ENCODE results near the gene S100A9. TPM values are rescaled to one million over a fixed set of nuclear protein-coding genes. Genes with fewer than 3 reads are reported as not detected.
"Not testable (repeated sequence)": the region's sequence is repeated elsewhere in the genome, so short reads cannot be mapped to it uniquely, and the experiment has no call there.

Gene S100A9
- total RNA-seq, result 34,355 TPM

DNA sequence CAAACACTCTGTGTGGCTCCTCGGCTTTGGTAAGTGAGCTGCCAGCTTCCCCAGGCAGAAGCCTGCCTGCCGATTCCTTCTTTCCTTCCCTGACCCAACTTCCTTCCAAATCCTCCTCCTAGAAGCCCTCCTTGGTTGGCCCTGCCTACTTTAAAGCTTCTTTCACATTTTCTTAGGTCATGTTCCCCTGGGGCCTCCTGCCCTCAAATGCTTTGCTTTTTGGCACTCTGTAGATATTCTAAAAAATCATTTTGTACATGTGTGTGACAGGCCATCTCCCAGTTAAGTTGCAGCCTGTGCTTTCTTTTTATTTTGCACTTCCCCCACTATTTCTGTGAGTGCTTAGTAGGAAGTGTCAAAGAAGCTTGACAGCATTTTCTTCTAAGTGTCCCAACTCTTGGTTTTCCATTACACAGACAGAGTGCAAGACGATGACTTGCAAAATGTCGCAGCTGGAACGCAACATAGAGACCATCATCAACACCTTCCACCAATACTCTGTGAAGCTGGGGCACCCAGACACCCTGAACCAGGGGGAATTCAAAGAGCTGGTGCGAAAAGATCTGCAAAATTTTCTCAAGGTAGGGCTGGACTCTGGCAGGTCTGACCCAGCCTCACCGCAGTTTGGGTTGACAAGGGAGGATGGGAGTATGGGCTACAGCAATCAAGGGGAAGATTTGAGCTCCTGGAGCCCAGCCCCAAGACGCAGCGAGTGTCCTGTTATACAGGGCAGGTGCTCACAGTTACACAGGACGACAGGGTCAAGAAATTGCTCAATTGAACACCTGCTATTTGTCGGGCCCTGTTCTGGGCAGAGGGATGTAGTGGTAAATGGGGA is at the start of gene S100A9:
Gene S100A9 (plus strand): TSS at position 2 of the 838 bp plus-strand sequence. CDS start 430 bp downstream, at position 432.
- ATAC-seq, result no peak

- ATAC-seq, result no peak
These were observed 49.1 kb upstream of the S100A9 start for GRCh38 chr1:153308540-153308939.

GRCh38 chr1:153309441-153309840 is 48.2 kb upstream of the S100A9 start:
- ATAC-seq, result no peak

DNA sequence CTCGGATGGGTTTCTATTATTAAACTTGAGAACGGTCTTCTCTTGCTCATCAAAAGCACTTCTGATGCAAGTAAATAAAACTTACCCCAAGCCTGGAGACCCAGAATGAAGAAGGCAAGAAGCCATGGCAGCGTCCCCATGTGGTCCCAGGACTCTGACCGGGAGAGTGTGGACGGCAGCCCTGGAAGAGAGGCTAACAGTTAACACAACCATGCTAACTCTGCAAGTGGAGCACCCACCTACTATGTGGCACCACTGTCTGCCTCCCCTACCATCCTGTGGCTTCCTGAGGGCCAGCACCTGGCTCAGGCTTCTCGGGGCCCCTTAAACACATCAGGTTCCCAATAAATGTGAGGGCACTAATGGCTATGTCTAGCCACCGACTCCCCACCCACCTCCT is 47.1 kb upstream of the S100A9 start:
- ATAC-seq, result no peak

DNA sequence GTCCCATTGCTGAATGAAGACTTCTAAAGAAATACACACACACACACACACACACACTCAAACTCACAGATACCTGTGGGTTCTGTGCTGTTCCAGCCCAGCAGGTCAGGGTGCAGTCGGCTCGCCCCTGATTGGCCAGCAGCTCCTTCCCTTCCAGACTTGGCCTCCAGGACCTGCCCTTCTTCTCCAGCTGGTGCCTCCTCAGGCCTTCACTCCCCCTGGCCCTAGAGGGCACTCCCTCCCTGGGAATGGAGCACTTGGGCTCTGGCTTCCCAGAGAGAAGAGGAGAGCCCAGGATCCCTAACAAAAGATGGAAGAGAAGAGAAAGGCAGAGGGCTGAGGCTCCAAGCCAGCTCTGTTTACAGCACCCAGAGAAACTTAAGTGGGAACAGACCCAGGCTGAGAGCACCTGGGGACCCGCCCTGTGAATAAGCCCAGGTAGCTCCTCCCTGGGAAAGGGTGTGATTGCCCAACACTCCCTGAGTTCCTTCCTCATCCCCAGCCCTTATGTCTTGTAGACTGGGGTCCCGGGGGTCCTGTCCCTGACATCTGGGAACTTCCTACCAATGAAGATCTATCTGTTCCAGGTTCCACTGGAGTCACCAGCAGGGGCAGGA is 45.0 kb upstream of the S100A9 start, which contains the start of gene PGLYRP3:
Gene PGLYRP3 (minus strand): TSS at position 383 of the 617 bp plus-strand sequence. CDS start 2,287 bp downstream, outside the sequence.
- peak; percentile 96 for ATAC-seq

GRCh38 chr1:153313288-153313687 is 44.4 kb upstream of the S100A9 start:
- no peak for ATAC-seq

- ATAC-seq, result not testable (repeated sequence)
These were observed 43.3 kb upstream of the S100A9 start for GRCh38 chr1:153314388-153314787.

DNA sequence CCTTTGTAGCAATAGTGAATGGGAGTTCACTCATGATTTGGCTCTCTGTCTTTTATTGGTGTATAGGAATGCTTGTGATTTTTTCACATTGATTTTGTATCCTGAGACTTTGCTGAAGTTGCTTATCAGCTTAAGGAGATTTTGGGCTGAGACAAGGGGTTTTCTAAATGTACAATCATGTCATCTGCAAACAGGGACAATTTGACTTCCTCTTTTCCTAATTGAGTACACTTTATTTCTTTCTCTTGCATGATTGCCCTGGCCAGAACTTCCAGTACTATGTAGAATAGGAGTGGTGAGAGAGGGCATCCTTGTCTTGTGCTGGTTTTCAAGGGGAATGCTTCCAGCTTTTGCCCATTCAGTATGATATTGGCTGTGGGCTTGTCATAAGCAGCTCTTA is 41.6 kb upstream of the S100A9 start:
- ATAC-seq, result not testable (repeated sequence)

DNA sequence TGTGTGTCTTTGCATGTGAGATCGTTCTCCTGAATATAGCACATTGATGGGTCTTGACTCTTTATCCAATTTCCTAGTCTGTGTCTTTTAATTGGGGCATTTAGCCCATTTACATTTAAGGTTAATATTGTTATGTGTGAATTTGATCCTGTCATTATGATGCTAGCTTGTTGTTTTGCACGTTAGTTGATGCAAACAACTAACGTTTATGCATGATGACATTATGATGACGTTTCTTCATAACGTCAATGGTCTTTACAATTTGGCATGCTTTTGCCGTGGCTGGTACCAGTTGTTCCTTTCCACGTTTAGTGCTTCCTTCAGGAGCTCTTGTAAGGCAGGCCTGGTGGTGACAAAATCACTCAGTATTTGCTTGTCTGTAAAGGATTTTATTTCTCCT is 39.5 kb upstream of the S100A9 start:
- not testable (repeated sequence) for ATAC-seq

DNA sequence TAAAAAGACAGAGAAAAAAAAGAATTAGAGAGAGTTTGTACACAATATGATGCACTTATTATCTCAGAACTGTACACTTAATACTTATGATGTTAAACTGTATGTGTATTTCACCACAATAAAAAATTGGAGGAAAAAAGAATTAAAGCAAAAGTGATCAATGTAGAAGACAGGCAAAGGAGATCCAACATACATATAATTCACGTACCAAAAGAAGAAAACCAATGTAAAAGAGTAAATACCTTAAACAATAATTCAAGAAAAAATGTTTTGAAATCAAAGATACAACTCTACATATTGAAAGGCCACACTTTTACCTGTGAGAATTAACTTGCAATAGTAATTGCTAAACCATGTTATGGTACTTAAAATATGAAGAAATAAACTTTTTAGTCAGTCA is 35.1 kb upstream of the S100A9 start:
- ATAC-seq, result no peak

DNA sequence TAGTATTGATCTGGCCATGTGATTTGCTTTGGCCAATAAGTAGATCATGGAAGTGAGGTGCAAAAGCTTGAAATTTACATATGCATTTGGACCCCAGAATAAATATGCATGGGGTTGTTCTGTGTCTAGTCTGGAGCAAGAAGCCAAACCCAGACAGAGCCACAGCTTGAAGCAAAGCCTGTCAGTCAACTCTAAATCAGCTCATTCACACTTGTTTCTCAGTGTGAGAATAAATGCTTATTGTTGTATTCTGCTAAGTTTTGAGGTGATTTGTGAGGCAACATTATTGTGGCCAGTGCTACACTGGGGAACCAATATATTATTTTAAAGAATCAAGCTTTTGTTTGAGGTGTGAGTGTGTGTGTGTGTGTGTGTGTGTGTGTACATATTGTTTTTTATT is 32.7 kb upstream of the S100A9 start:
- ATAC-seq, result no peak

- ATAC-seq, result no peak
These were observed 23.8 kb upstream of the S100A9 start for GRCh38 chr1:153333902-153334301.

GRCh38 chr1:153336650-153337049 is 21.0 kb upstream of the S100A9 start:
- no peak for ATAC-seq

DNA sequence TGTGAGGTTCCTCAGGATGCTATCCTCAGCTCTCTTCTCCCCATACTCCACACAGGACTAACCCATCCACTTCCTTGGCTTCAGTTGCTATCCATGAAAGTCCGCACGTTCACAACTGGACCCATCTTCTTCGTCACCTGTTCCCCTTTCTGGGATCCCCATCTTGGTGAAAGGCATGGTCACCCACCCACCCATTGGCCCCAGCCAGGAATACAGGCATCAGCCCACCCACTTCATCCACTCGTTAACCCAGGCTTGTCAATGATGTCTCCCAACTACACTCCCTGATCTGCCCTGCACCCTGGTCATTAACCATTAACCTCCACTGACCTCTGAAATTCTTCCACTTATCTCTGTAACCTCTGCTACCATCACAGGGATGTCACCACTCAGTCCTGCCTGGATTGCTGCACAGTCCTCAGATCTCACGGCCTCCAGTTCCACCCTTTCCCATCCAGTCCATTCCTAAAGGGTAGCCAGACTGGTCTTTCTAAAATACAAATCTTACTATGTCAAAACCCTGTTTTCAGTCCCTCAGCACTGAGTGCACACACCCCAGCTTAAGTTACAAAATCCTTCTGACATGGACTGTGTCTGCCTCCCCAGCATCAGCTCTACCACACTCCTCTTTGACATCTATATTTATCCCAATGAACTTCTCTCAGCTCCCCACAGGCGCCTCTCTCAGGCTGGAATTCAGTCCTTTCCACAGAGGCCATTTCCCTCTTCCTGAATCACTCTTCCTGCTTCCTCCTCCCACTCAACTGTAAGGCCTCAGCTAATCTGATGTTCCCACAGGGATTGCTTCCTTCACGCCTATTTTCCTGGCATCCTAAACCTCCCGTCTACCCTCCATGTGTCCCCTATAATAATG is 19.4 kb upstream of the S100A9 start:
- no peak for ATAC-seq

- no peak for ATAC-seq
These were observed 17.9 kb upstream of the S100A9 start for GRCh38 chr1:153339802-153340201.

DNA sequence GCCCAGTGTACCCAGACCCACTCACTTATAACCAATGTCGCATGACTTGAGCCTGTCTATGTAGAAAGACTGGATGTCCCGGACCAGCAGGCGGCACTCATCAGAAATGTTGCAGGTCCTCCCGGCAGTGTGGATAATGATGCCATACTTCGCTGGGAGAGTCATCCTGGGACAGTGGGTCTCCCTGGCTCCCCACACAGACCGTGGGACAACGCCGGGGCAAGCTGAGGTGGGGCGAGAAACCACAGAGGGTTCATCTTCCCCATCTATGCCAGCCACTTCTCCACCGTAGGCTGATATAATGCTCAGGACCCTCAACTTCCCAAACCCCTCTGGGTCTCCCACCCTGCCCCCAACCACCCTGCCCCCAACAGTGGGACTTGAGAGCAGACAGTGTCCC is 17.3 kb upstream of the S100A9 start:
- ATAC-seq, result no peak

DNA sequence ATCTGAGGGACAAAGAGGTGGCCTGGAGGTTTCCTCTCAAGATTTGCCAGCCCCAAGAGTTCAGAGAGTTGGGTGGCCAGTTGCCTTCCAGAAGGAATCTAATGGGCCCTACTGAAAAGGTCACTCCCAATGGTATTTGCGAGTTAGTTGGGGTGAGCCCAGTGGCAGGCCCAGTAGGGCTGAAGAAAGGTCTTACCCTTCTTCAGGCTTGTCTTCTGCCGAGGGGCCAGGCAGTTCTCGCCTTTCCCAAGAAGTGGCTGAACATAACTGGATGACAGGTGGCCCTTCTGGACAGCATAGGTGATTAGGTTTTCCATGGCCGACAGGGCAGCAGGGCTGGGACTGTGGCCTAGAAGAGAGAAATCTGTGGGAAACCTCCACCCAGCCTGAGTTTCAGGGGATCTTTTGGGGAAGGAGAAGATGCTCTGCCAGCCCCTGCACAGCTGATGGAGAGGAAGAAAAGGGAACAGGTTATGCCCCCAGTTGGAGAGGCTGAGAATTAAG is 16.2 kb upstream of the S100A9 start:
- no peak for ATAC-seq

- ATAC-seq, result no peak
These were observed 15.5 kb upstream of the S100A9 start for GRCh38 chr1:153342178-153342577.

DNA sequence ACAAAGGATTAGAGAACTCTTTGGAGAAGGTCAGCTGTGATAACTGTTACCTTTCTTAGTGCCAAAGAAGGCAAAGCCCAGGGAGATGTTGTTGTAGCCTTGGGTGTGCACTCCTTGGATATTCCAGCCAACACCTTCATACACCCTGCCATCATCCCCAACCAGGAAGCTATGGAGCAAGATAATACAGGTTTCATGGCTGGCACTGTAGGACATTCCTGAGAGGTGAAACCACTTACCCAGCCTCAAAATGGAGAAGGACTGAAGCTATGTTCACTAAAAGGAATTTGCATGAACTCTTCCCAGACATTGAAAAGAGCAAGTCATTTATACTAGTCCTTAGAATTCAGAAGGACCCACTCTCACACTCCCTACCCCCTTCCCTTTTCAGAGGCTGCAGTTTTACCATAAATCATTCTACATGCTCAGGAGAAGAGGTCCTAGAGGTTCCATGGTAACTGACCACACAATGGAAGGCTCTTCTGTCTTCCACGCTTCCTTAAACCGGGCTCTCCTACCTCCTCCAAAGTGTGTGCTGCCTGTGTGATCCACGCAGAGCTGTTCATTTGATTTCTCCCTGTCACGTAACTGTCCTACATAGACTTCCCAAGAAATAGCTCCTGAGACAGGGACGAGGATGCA is 14.5 kb upstream of the S100A9 start:
- peak; percentile 85 for ATAC-seq

DNA sequence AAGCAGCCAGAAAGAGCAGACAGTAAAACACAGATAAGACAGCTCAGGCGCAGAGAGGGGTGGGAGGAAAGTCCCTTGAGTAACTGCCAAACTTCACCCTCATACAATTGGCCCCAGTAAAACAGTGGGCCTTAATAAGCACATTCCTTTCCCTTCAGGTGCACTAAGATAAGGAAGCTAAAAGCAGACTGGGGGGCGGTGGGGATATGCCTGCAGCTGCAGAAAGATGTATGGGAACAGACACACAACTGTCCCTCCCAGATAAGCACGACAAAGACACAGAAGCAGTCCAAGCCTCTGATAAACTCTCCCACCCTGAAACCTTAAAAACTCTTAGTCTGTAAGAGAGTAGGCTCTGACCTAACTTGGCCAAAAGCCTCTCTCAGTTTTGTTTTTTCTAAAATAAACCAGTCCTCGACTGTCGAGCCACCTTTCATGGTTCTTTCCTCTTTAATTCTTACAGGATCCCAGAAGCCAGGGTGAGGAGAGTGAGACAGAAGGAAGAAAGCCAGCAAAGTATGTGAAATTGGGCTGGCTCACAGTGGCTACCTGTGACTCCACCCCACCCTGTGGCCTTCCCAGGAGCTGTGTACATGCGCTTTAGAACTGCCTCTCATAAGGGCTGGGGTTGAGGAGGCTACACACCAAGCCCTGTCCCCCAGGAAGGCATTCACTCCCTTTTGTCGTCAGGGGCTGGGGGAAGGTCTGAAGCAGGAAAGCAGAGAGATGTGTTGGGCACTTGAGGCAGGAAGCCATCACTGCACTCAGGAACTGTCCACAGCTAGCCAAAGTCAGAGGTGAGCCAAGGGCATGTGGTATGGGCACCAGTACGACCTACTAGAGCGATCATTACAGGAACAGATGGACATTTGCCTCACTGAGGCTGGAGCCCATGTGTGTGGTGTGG is 13.6 kb upstream of the S100A9 start:
- peak; percentile 43 for ATAC-seq

DNA sequence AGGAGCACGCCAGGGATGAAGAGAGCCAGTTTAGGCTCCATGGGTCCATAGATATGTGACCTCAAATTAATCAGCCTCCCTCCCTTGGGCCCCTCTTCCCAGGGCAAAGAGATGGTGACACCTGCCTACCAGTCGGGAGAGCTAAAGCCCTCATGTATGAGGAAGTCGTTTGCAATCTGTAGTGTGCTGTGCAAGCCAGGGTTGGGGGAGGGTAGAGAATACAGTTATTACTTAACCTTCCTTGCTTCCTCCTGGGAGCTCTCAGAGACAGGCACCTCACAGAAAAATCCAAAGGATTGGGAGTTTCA is 13.0 kb upstream of the S100A9 start:
- peak; percentile 19 for ATAC-seq
